ENCODE results near the gene OR7A17. TPM values are rescaled to one million over a fixed set of nuclear protein-coding genes. Genes with fewer than 3 reads are reported as not detected.

The OR7A17 gene
- total and polyA plus RNA-seq, 2 of the 8 experiments (the other 6 are each of a cell fraction or from before 2014, with no cell fraction given), result not detected

DNA sequence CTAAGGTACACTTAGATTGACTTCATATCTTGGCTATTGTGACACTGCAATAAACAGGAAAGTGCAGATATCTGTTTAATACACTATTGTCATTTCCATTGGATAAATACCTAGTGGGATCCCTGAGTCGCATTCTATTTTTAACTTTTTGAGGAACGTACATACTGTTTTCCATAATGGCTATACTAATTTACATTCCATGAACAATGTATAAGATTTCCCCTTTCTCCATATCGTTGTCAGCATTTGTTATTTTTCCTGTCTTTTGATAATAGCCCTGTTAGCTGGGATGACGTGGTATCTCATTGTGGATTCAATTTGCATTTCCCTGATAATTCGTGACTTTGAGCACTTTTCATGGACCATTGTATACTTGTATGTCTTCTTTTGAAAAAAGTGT, 17.4 kb downstream of the OR7A17 start (continued):
- TF ChIP-seq, protein P1, sequence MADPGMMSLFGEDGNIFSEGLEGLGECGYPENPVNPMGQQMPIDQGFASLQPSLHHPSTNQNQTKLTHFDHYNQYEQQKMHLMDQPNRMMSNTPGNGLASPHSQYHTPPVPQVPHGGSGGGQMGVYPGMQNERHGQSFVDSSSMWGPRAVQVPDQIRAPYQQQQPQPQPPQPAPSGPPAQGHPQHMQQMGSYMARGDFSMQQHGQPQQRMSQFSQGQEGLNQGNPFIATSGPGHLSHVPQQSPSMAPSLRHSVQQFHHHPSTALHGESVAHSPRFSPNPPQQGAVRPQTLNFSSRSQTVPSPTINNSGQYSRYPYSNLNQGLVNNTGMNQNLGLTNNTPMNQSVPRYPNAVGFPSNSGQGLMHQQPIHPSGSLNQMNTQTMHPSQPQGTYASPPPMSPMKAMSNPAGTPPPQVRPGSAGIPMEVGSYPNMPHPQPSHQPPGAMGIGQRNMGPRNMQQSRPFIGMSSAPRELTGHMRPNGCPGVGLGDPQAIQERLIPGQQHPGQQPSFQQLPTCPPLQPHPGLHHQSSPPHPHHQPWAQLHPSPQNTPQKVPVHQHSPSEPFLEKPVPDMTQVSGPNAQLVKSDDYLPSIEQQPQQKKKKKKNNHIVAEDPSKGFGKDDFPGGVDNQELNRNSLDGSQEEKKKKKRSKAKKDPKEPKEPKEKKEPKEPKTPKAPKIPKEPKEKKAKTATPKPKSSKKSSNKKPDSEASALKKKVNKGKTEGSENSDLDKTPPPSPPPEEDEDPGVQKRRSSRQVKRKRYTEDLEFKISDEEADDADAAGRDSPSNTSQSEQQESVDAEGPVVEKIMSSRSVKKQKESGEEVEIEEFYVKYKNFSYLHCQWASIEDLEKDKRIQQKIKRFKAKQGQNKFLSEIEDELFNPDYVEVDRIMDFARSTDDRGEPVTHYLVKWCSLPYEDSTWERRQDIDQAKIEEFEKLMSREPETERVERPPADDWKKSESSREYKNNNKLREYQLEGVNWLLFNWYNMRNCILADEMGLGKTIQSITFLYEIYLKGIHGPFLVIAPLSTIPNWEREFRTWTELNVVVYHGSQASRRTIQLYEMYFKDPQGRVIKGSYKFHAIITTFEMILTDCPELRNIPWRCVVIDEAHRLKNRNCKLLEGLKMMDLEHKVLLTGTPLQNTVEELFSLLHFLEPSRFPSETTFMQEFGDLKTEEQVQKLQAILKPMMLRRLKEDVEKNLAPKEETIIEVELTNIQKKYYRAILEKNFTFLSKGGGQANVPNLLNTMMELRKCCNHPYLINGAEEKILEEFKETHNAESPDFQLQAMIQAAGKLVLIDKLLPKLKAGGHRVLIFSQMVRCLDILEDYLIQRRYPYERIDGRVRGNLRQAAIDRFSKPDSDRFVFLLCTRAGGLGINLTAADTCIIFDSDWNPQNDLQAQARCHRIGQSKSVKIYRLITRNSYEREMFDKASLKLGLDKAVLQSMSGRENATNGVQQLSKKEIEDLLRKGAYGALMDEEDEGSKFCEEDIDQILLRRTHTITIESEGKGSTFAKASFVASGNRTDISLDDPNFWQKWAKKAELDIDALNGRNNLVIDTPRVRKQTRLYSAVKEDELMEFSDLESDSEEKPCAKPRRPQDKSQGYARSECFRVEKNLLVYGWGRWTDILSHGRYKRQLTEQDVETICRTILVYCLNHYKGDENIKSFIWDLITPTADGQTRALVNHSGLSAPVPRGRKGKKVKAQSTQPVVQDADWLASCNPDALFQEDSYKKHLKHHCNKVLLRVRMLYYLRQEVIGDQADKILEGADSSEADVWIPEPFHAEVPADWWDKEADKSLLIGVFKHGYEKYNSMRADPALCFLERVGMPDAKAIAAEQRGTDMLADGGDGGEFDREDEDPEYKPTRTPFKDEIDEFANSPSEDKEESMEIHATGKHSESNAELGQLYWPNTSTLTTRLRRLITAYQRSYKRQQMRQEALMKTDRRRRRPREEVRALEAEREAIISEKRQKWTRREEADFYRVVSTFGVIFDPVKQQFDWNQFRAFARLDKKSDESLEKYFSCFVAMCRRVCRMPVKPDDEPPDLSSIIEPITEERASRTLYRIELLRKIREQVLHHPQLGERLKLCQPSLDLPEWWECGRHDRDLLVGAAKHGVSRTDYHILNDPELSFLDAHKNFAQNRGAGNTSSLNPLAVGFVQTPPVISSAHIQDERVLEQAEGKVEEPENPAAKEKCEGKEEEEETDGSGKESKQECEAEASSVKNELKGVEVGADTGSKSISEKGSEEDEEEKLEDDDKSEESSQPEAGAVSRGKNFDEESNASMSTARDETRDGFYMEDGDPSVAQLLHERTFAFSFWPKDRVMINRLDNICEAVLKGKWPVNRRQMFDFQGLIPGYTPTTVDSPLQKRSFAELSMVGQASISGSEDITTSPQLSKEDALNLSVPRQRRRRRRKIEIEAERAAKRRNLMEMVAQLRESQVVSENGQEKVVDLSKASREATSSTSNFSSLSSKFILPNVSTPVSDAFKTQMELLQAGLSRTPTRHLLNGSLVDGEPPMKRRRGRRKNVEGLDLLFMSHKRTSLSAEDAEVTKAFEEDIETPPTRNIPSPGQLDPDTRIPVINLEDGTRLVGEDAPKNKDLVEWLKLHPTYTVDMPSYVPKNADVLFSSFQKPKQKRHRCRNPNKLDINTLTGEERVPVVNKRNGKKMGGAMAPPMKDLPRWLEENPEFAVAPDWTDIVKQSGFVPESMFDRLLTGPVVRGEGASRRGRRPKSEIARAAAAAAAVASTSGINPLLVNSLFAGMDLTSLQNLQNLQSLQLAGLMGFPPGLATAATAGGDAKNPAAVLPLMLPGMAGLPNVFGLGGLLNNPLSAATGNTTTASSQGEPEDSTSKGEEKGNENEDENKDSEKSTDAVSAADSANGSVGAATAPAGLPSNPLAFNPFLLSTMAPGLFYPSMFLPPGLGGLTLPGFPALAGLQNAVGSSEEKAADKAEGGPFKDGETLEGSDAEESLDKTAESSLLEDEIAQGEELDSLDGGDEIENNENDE (IDR thresholded peaks at IDR 0.05; ENCODE audit: insufficient replicate concordance, low read length), result no peak
- TF ChIP-seq RBBP5 (IDR thresholded peaks at IDR 0.05; ENCODE audit: borderline replicate concordance, low read depth, low read length), result no peak
- TF ChIP-seq SRF (IDR thresholded peaks at IDR 0.05; ENCODE audit: low read depth, low read length), result no peak
- TF ChIP-seq, protein P2, sequence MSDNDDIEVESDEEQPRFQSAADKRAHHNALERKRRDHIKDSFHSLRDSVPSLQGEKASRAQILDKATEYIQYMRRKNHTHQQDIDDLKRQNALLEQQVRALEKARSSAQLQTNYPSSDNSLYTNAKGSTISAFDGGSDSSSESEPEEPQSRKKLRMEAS (IDR thresholded peaks at IDR 0.05), result no peak
- TF ChIP-seq, protein P3, sequence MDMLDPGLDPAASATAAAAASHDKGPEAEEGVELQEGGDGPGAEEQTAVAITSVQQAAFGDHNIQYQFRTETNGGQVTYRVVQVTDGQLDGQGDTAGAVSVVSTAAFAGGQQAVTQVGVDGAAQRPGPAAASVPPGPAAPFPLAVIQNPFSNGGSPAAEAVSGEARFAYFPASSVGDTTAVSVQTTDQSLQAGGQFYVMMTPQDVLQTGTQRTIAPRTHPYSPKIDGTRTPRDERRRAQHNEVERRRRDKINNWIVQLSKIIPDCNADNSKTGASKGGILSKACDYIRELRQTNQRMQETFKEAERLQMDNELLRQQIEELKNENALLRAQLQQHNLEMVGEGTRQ (IDR thresholded peaks at IDR 0.05; ENCODE audit: low read length), result no peak
- no peak for TF ChIP-seq KDM4A (IDR thresholded peaks at IDR 0.05; ENCODE audit: low read depth, low read length, severe bottlenecking)
- no peak for TF ChIP-seq BACH1 (IDR thresholded peaks at IDR 0.05; ENCODE audit: low read length)
- TF ChIP-seq POLR2AphosphoS5 (IDR thresholded peaks at IDR 0.05; ENCODE audit: low read depth, low read length), result no peak
